ENCODE measurements around the gene ARHGEF4. TPM values are rescaled to one million over a fixed set of nuclear protein-coding genes. Genes with fewer than 3 reads are reported as not detected.
A peak's percentile ranks its signal among the peaks of the same experiment; 100 is the strongest.

Gene ARHGEF4
- total RNA-seq, 1 donor from 2014 or later: 4.8 TPM

GRCh38 chr2:130845505-130846085 lies 8.9 kb downstream of the ARHGEF4 start:
- H3K9ac ChIP-seq (ENCODE audit: low read length): no peak overlapping the region
- no peak overlapping the region for H3K27ac ChIP-seq (ENCODE audit: low read depth, low read length)
- H3K4me1 ChIP-seq (ENCODE audit: insufficient read depth, low read length): peaks cover 13% of the 10 kb centered on the region
- DNase-seq (ENCODE audit: low read depth) (no peak), FAIRE-seq (no peak)
- Mint-ChIP-seq H3K4me1 (ENCODE audit: low read depth, unreplicated experiment) (peaks cover 10% of the 10 kb centered on the region), H3K36me3 (ENCODE audit: low read depth, unreplicated experiment) (no peaks in the 10 kb centered on the region), H3K9me3 (ENCODE audit: unreplicated experiment) (no peaks in the 10 kb centered on the region), H3K4me3 (ENCODE audit: unreplicated experiment) (no peak overlapping the region), H3K27me3 (ENCODE audit: low read depth, unreplicated experiment) (peaks cover 40% of the 10 kb centered on the region), H3K27ac (ENCODE audit: unreplicated experiment) (peak overlapping the region; percentile 47)
- H3K9me3 ChIP-seq (ENCODE audit: insufficient read depth, low read depth, low read length): no peaks in the 10 kb centered on the region
- H3K4me2 ChIP-seq (ENCODE audit: low read length): no peak overlapping the region
- no peaks in the 10 kb centered on the region for H3K36me3 ChIP-seq (ENCODE audit: insufficient read depth, low read length)
- no peaks in the 10 kb centered on the region for H3K79me2 ChIP-seq (ENCODE audit: insufficient read depth, low read length)
- no peak overlapping the region for H3K4me3 ChIP-seq (ENCODE audit: insufficient read depth, low read depth, low read length)
- H2AFZ ChIP-seq (ENCODE audit: low read depth, low read length): no peak overlapping the region
- H3K27me3 ChIP-seq (ENCODE audit: insufficient read depth, low read length): peaks cover 9% of the 10 kb centered on the region
- no peak for TF ChIP-seq EZH2 (IDR thresholded peaks at IDR 0.05; ENCODE audit: insufficient read depth, low read length)
- no peak for TF ChIP-seq CTCF (IDR thresholded peaks at IDR 0.05; ENCODE audit: insufficient read depth, low read depth, low read length)
- H4K20me1 ChIP-seq (ENCODE audit: insufficient read depth, low read length): no peaks in the 10 kb centered on the region

- no peak for FAIRE-seq
- H3K4me3 Mint-ChIP-seq (ENCODE audit: unreplicated experiment): peak overlapping the region; percentile 20
Measured at GRCh38 chr2:130846233-130846632, 9.5 kb downstream of the ARHGEF4 start.

More at GRCh38 chr2:130846233-130846632, 9.5 kb downstream of the ARHGEF4 start:
- peaks cover 9% of the 10 kb centered on the region for H3K27me3 ChIP-seq (ENCODE audit: insufficient read depth, low read length)
- Mint-ChIP-seq H3K9me3 (ENCODE audit: unreplicated experiment) (no peaks in the 10 kb centered on the region), H3K27me3 (ENCODE audit: low read depth, unreplicated experiment) (peaks cover 34% of the 10 kb centered on the region), H3K36me3 (ENCODE audit: low read depth, unreplicated experiment) (no peaks in the 10 kb centered on the region), H3K4me1 (ENCODE audit: low read depth, unreplicated experiment) (peaks cover 10% of the 10 kb centered on the region), H3K27ac (ENCODE audit: unreplicated experiment) (no peak overlapping the region)
- H3K9ac ChIP-seq (ENCODE audit: low read length): peak overlapping the region; percentile 9
- no peak overlapping the region for H2AFZ ChIP-seq (ENCODE audit: low read depth, low read length)
- peaks cover 13% of the 10 kb centered on the region for H3K4me1 ChIP-seq (ENCODE audit: insufficient read depth, low read length)
- no peaks in the 10 kb centered on the region for H3K36me3 ChIP-seq (ENCODE audit: insufficient read depth, low read length)
- no peaks in the 10 kb centered on the region for H3K9me3 ChIP-seq (ENCODE audit: insufficient read depth, low read depth, low read length)
- TF ChIP-seq CTCF (IDR thresholded peaks at IDR 0.05; ENCODE audit: insufficient read depth, low read depth, low read length): no peak
- TF ChIP-seq EZH2 (IDR thresholded peaks at IDR 0.05; ENCODE audit: insufficient read depth, low read length): no peak
- no peak overlapping the region for H3K4me3 ChIP-seq (ENCODE audit: insufficient read depth, low read depth, low read length)
- no peaks in the 10 kb centered on the region for H4K20me1 ChIP-seq (ENCODE audit: insufficient read depth, low read length)
- no peaks in the 10 kb centered on the region for H3K79me2 ChIP-seq (ENCODE audit: insufficient read depth, low read length)
- H3K27ac ChIP-seq (ENCODE audit: low read depth, low read length): no peak overlapping the region
- DNase-seq (ENCODE audit: low read depth): no peak
- H3K4me2 ChIP-seq (ENCODE audit: low read length): peak overlapping the region; percentile 32

Measured in astrocyte (in vitro differentiated cells and primary cell).